ACHN (cell line): ENCODE measurements around the gene NSUN6.
A peak's percentile ranks its signal among the peaks of the same experiment; 100 is the strongest.
"Not testable (repeated sequence)": the region's sequence is repeated elsewhere in the genome, so short reads cannot be mapped to it uniquely, and the experiment has no call there.

Experiments used
- DNase-seq: peaks from one replicate; pipeline ENCODE4 v3.0.0-alpha.2; 2015
- in situ Hi-C: cut with HindIII; loops from 2 replicates; pipeline ENCODE4 v1.10.0; 2017; ENCODE audit warnings: low sequenced_read_pairs, low pct_ligation_motif_present, low pct_unique_long_range_greater_than_20kb

NSUN6 gene

GRCh38 chr10:18623671-18624070 is 27.7 kb downstream of the NSUN6 start:
- DNase-seq, in situ Hi-C loops: not testable (repeated sequence)

GRCh38 chr10:18620856-18621255 is 30.5 kb downstream of the NSUN6 start:
- in situ Hi-C loops = no loop called here
- DNase-seq = no peak

- no peak for DNase-seq
- in situ Hi-C loops = no loop called here
Measured at GRCh38 chr10:18619016-18619415, 32.4 kb downstream of the NSUN6 start.

- DNase-seq = peak; percentile 12
- in situ Hi-C loops = no loop called here
Measured at GRCh38 chr10:18616337-18616736, 35.0 kb downstream of the NSUN6 start.

- in situ Hi-C loops = no loop called here
- DNase-seq = no peak
Measured at GRCh38 chr10:18615618-18616017, 35.8 kb downstream of the NSUN6 start.

GRCh38 chr10:18611168-18611567 is 40.2 kb downstream of the NSUN6 start:
- in situ Hi-C loops = no loop called here
- DNase-seq = no peak

- in situ Hi-C loops = no loop called here
- peak; percentile 79 for DNase-seq
Measured at GRCh38 chr10:18610517-18610916, 40.9 kb downstream of the NSUN6 start.

GRCh38 chr10:18608596-18608995 is 42.8 kb downstream of the NSUN6 start:
- in situ Hi-C loops = no loop called here
- DNase-seq = no peak

- in situ Hi-C loops = no loop called here
- peak; percentile 73 for DNase-seq
Measured at GRCh38 chr10:18607503-18608378, 43.6 kb downstream of the NSUN6 start.

- no peak for DNase-seq
Measured at GRCh38 chr10:18606051-18606695, 45.2 kb downstream of the NSUN6 start.

GRCh38 chr10:18601321-18601720 is 50.1 kb downstream of the NSUN6 start:
- in situ Hi-C loops = no loop called here
- no peak for DNase-seq

More at GRCh38 chr10:18606051-18606695, 45.2 kb downstream of the NSUN6 start:
- in situ Hi-C loops = no loop called here

GRCh38 chr10:18599392-18599791 is 52.0 kb downstream of the NSUN6 start:
- in situ Hi-C loops = no loop called here
- DNase-seq = no peak

GRCh38 chr10:18594574-18595156 is 56.7 kb downstream of the NSUN6 start:
- in situ Hi-C loops = no loop called here
- DNase-seq = peak; percentile 31

GRCh38 chr10:18591141-18591540 is 60.2 kb downstream of the NSUN6 start:
- DNase-seq, in situ Hi-C loops: not testable (repeated sequence)

- in situ Hi-C loops, DNase-seq: not testable (repeated sequence)
Measured at GRCh38 chr10:18586637-18587036, 64.8 kb downstream of the NSUN6 start.

GRCh38 chr10:18583575-18584270 is 67.7 kb downstream of the NSUN6 start:
- in situ Hi-C loops = no loop called here
- DNase-seq = peak; percentile 21

- in situ Hi-C loops = no loop called here
- no peak for DNase-seq
Measured at GRCh38 chr10:18582803-18583202, 68.6 kb downstream of the NSUN6 start.

- in situ Hi-C loops = no loop called here
- no peak for DNase-seq
Measured at GRCh38 chr10:18577823-18578685, 73.3 kb downstream of the NSUN6 start.
